Fibroblast of mammary gland (primary cell): ENCODE data around the gene LHX5.

ENCODE experiments used
- DNase-seq: peaks from one replicate; pipeline ENCODE4 v3.0.0-alpha.2; 2010; ENCODE audit warnings: low read depth
- H3K4me3 ChIP-seq: 2 replicates; pipeline ENCODE4 v1.5.1; 2011; ENCODE audit warnings: low read depth, mild to moderate bottlenecking, low read length, moderate library complexity; ENCODE audit not compliant: control insufficient read depth
- CTCF ChIP-seq: conservative IDR thresholded peaks from 2 replicates; pipeline ENCODE4 v1.5.1; 2011; ENCODE audit warnings: low read depth, low read length, inconsistent platforms; ENCODE audit not compliant: control insufficient read depth, insufficient read depth

Gene LHX5

DNA sequence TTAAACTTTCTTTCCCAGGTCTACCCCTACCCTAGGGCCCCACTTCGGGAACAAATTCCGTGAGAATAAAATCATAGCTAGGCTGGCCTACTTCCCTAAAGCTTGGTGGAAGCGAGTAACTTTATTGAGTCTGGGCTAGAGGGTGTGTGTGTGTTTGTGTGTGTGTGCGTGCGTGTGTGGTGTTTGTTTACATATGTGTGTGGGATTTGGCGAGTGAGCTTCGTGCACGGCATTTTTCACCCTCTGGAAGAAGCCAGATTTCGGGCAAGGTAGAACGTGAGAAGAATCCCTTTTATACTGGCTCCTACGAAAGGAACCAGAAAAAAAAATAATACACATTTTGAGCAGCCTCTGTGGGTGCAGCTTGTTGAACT lies 7.5 kb upstream of the LHX5 start:
- TF ChIP-seq CTCF = no peak
- DNase-seq = no peak
- no peak overlapping the region for H3K4me3 ChIP-seq

DNA sequence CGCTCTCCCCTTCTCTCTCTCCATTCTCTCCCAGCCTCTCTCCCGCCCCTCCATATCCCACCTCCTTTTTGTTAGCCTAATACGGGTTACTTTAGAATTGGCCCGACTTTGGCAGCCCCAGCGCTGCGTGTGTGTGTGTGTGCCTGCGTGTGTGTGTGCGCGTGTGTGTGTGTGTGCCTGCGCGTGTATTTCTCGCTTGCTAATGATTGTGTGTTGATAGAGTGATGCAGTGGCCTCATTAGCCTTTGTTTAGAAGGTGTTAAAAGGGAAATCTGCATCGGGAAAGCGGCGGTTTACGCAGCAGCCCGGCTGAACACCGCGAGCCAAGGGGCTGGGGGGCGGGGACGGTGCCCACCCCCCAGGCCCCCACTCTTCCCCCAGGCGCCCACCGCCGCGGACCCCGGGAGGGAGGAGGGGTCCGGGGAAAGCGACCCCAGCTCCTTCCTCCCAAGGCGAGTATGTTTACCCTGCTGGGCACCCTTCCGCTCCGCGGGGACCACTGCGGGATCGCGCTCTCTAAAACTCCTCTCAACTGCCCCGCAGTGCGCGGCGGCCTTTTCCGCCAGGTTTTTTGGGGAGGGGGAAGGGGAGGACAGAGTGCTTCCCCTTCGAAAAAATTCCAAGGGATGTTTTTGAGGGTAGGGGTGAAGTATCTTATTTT lies 6.8 kb upstream of the LHX5 start:
- DNase-seq = no peak
- no peak for TF ChIP-seq CTCF
- no peak overlapping the region for H3K4me3 ChIP-seq

GRCh38 chr12:113477842-113478215 lies 6.2 kb upstream of the LHX5 start:
- no peak overlapping the region for H3K4me3 ChIP-seq
- TF ChIP-seq CTCF = no peak
- no peak for DNase-seq

- TF ChIP-seq CTCF = no peak
- H3K4me3 ChIP-seq = no peak overlapping the region
- DNase-seq = no peak
Measured at GRCh38 chr12:113477171-113477841, 5.6 kb upstream of the LHX5 start.

- H3K4me3 ChIP-seq = no peak overlapping the region
- DNase-seq = no peak
- no peak for TF ChIP-seq CTCF
Measured at GRCh38 chr12:113476176-113476986, 4.7 kb upstream of the LHX5 start.

- no peak for DNase-seq
- no peak for TF ChIP-seq CTCF
- H3K4me3 ChIP-seq = no peak overlapping the region
Measured at GRCh38 chr12:113475451-113476175, 3.9 kb upstream of the LHX5 start.
